HG03280 (cell line): Measurements from ENCODE around the gene OR10R2.

Experiments used
- ATAC-seq: cut with Tn5 transposase; IDR thresholded peaks from one replicate; pipeline ENCODE4 v1.9.1; 2021; ENCODE audit warnings: mild to moderate bottlenecking, moderate library complexity; ENCODE audit not compliant: unreplicated experiment

OR10R2 gene

GRCh38 chr1:158527190-158527815 is 55.3 kb downstream of the OR10R2 start:
- ATAC-seq = no peak
